Naive thymus-derived CD4-positive, alpha-beta T cell (primary cell): Measurements from ENCODE around the gene CNNM4. TPM values are rescaled to one million over a fixed set of nuclear protein-coding genes. Genes with fewer than 3 reads are reported as not detected.

Experiments
- ATAC-seq: fragments of 150-1000 bp; cut with Tn5 transposase; 2 replicates; pipeline ENCODE4 v1.10.0; 2021; ENCODE audit warnings: mild to moderate bottlenecking, moderate library complexity
- CTCF ChIA-PET: fragments of 350-600 bp; sonication (Branson Sonifier 250); formaldehyde crosslinking; loops from one replicate; lab custom pipeline; 2021; ENCODE audit warnings: antibody characterized with exemption; lab: Charles Lee
- POLR2A ChIA-PET: fragments of 350-600 bp; sonication (Branson Sonifier 250); formaldehyde crosslinking; loops from one replicate; lab custom pipeline; 2021; ENCODE audit warnings: antibody characterized with exemption, inconsistent platforms; lab: Charles Lee
- DNase-seq, 9 donors: peaks; one replicate each; pipeline versions ENCODE4 v3.0.0 to v3.0.0-alpha.2; 2020 to 2022; ENCODE audit warnings: mixed read lengths in 1 of 9
- H3K27ac ChIP-seq: one replicate; pipeline ENCODE4 v1.7.0; 2013; ENCODE audit warnings: mild to moderate bottlenecking, low read depth, low read length, moderate library complexity
- H3K27me3 ChIP-seq, 2 donors: one replicate each; pipeline ENCODE4 v1.7.0; 2013; ENCODE audit warnings: low read length in 2 of 2, mild to moderate bottlenecking in 2 of 2, moderate library complexity in 2 of 2; ENCODE audit not compliant: control insufficient read depth in 2 of 2, insufficient read depth in 2 of 2
- H3K36me3 ChIP-seq, 3 experiments: 1 replicate in 2 of 3; 2 replicates in 1 of 3; pipeline ENCODE4 v1.7.0; 2013; ENCODE audit warnings: low read length in 3 of 3, mild to moderate bottlenecking in 3 of 3, moderate library complexity in 1 of 3; ENCODE audit not compliant: insufficient read depth in 3 of 3, control insufficient read depth in 2 of 3
- H3K4me1 ChIP-seq, 2 donors: one replicate each; pipeline ENCODE4 v1.7.0; 2013; ENCODE audit warnings: low read length in 2 of 2, mild to moderate bottlenecking in 2 of 2, moderate library complexity in 1 of 2; ENCODE audit not compliant: control insufficient read depth in 2 of 2, insufficient read depth in 2 of 2
- H3K4me3 ChIP-seq: 2 replicates; pipeline ENCODE4 v1.7.0; 2013; ENCODE audit warnings: mild to moderate bottlenecking, low read length
- H3K9me3 ChIP-seq, 3 experiments: 1 replicate in 2 of 3; 2 replicates in 1 of 3; pipeline ENCODE4 v1.7.0; 2013; ENCODE audit warnings: low read length in 3 of 3; ENCODE audit not compliant: control insufficient read depth in 2 of 3
- H3K27ac Mint-ChIP-seq, 9 donors: one replicate each; pipeline ENCODE4 v1.8.0; 2020 to 2022; ENCODE audit warnings: mixed read lengths in 9 of 9, mild to moderate bottlenecking in 8 of 9, moderate library complexity in 5 of 9, inconsistent platforms in 2 of 9
- H3K27me3 Mint-ChIP-seq, 5 donors: one replicate each; pipeline ENCODE4 v1.8.0; 2021 to 2022; ENCODE audit warnings: mixed read lengths in 5 of 5, mild to moderate bottlenecking in 1 of 5
- H3K36me3 Mint-ChIP-seq, 5 donors: one replicate each; pipeline ENCODE4 v1.8.0; 2020 to 2022; ENCODE audit warnings: mixed read lengths in 5 of 5, mild to moderate bottlenecking in 3 of 5, inconsistent platforms in 1 of 5
- H3K4me1 Mint-ChIP-seq, 7 donors: one replicate each; pipeline ENCODE4 v1.8.0; 2020 to 2022; ENCODE audit warnings: mixed read lengths in 7 of 7, mild to moderate bottlenecking in 3 of 7, inconsistent platforms in 1 of 7
- H3K4me3 Mint-ChIP-seq, 10 donors: one replicate each; pipeline ENCODE4 v1.8.0; 2020 to 2022; ENCODE audit warnings: mild to moderate bottlenecking in 10 of 10, mixed read lengths in 10 of 10, moderate library complexity in 6 of 10, inconsistent platforms in 2 of 10
- H3K9me3 Mint-ChIP-seq, 11 donors: one replicate each; pipeline ENCODE4 v1.8.0; 2020 to 2022; ENCODE audit warnings: mixed read lengths in 11 of 11, mild to moderate bottlenecking in 4 of 11, inconsistent platforms in 1 of 11, moderate library complexity in 1 of 11
- intact Hi-C, 2 donors: fragments of 100-400 bp; cut with micrococcal nuclease; formaldehyde crosslinking; loops; one replicate each; pipeline ENCODE4 v1.15.1; 2023
- polyA plus RNA-seq, 2 donors: library from polyadenylated mRNA; unstranded; fragments of 300-500 nt; fragmentation: Illumina TruSeq; gene quantifications; one replicate each; pipeline ENCODE4 v1.2.3, GENCODE V29; 2021
- total RNA-seq, 6 experiments: library from RNA in 5 of 6; stranded (reverse) in 5 of 6; gene quantifications; 1 replicate in 5 of 6; 2 replicates in 1 of 6; pipeline ENCODE4 v1.2.3 and lab custom pipeline; 2021 to 2026

The CNNM4 gene
- total and polyA plus RNA-seq, 7 experiments from 2014 or later = 1.4 to 9.5 (median 5.1) TPM

GRCh38 chr2:96837575-96837974, 76.9 kb downstream of the CNNM4 start:
- peaks cover 12 to 16% of the 10 kb centered on the region in 2 donors for H3K4me1 ChIP-seq
- Mint-ChIP-seq H3K27ac (peak overlapping the region in 3 of 9 donors; percentile 10 to 56 (median 28)), H3K36me3 (peaks cover 0 to 9% (median 0%) of the 10 kb centered on the region in 5 donors), H3K27me3 (no peaks in the 10 kb centered on the region), H3K4me1 (peaks cover 0 to 23% (median 13%) of the 10 kb centered on the region in 7 donors), H3K9me3 (peaks cover 0 to 2% (median 0%) of the 10 kb centered on the region in 11 donors), H3K4me3 (no peak overlapping the region)
- no peak overlapping the region for H3K4me3 ChIP-seq
- ChIA-PET CTCF (no interaction called here), POLR2A (interaction anchor here (0.6 to 4.4 kb wide), 4 partner anchors 15 to 87 kb away, joined by 3 to 48 read pairs (median 5); partner anchors contain the start of genes ANKRD39 and CNNM3)
- no peak for DNase-seq
- H3K9me3 ChIP-seq = no peaks in the 10 kb centered on the region
- no peak for ATAC-seq
- H3K27me3 ChIP-seq = no peaks in the 10 kb centered on the region
- intact Hi-C loops = no loop called here
- peaks cover 0 to 18% (median 0%) of the 10 kb centered on the region in 3 experiments for H3K36me3 ChIP-seq
- no peak overlapping the region for H3K27ac ChIP-seq

GRCh38 chr2:96838345-96839292, 77.9 kb downstream of the CNNM4 start:
- no peak for DNase-seq
- peak overlapping the region; percentile 53 for H3K27ac ChIP-seq
- H3K9me3 ChIP-seq = no peaks in the 10 kb centered on the region
- ChIA-PET CTCF (interaction anchor here (1.2 to 1.6 kb wide), 2 partner anchors 19 to 22 kb away, joined by 3 to 5 read pairs; partner anchors contain the start of genes ANKRD39 and CNNM3), POLR2A (interaction anchor here (1.3 to 4.4 kb wide), 5 partner anchors 19 to 86 kb away, joined by 5 to 48 read pairs (median 10); partner anchors contain the start of genes ANKRD39 and CNNM3)
- H3K4me1 ChIP-seq = peaks cover 12 to 16% of the 10 kb centered on the region in 2 donors
- peaks cover 0 to 7% (median 0%) of the 10 kb centered on the region in 3 experiments for H3K36me3 ChIP-seq
- no peaks in the 10 kb centered on the region for H3K27me3 ChIP-seq
- Mint-ChIP-seq H3K36me3 (peaks cover 0 to 9% (median 0%) of the 10 kb centered on the region in 5 donors), H3K4me1 (peaks cover 0 to 29% (median 18%) of the 10 kb centered on the region in 7 donors), H3K27me3 (no peaks in the 10 kb centered on the region), H3K4me3 (peak overlapping the region; percentile 48 to 84 (median 73)), H3K9me3 (peaks cover 0 to 2% (median 0%) of the 10 kb centered on the region in 11 donors), H3K27ac (peak overlapping the region; percentile 34 to 92 (median 83))
- peak overlapping the region; percentile 56 for H3K4me3 ChIP-seq
- no peak for ATAC-seq
- intact Hi-C loops = loop anchor here (1.0 to 2.0 kb wide), 3 partner anchors 20 to 22 kb away; partner anchors contain the start of genes CNNM3 (in 2 of the 2) and ANKRD39 (in 1 of the 2)

GRCh38 chr2:96839293-96839874, 78.7 kb downstream of the CNNM4 start:
- H3K4me1 Mint-ChIP-seq = peaks cover 0 to 30% (median 18%) of the 10 kb centered on the region in 7 donors

GRCh38 chr2:96839875-96840850, 79.5 kb downstream of the CNNM4 start:
- ChIA-PET POLR2A (interaction anchor here (0.6 to 4.4 kb wide), 9 partner anchors 9 to 112 kb away, joined by 3 to 48 read pairs (median 3); partner anchors contain the start of genes ANKRD39 and CNNM3), CTCF (interaction anchor here (1.1 to 1.6 kb wide), 3 partner anchors 17 to 111 kb away, joined by 3 to 5 read pairs (median 5); partner anchors contain the start of genes ANKRD39 and CNNM3)
- peaks cover 0 to 30% (median 18%) of the 10 kb centered on the region in 7 donors for H3K4me1 Mint-ChIP-seq
- Histone ChIP-seq H3K4me1 (peaks cover 12 to 16% of the 10 kb centered on the region in 2 donors), H3K27ac (peak overlapping the region; percentile 22), H3K4me3 (peak overlapping the region; percentile 56), H3K36me3 (peaks cover 0 to 1% (median 0%) of the 10 kb centered on the region in 3 experiments), H3K27me3 (no peaks in the 10 kb centered on the region), H3K9me3 (no peaks in the 10 kb centered on the region)
- peak overlapping the region in 8 of 9 donors; percentile 28 to 85 (median 56) for H3K27ac Mint-ChIP-seq
- H3K4me3 Mint-ChIP-seq = peak overlapping the region; percentile 36 to 83 (median 51)
- H3K9me3 Mint-ChIP-seq = peaks cover 0 to 3% (median 0%) of the 10 kb centered on the region in 11 donors
- intact Hi-C loops = loop anchor here (1.0 to 2.0 kb wide), 3 partner anchors 18 to 24 kb away; partner anchors contain the start of genes CNNM3 (in 2 of the 2) and ANKRD39 (in 1 of the 2)
- ATAC-seq (no peak), DNase-seq (no peak)
- no peaks in the 10 kb centered on the region for H3K27me3 Mint-ChIP-seq
- peaks cover 0 to 9% (median 0%) of the 10 kb centered on the region in 5 donors for H3K36me3 Mint-ChIP-seq

More at GRCh38 chr2:96839293-96839874, 78.7 kb downstream of the CNNM4 start:
- H3K9me3 ChIP-seq = no peaks in the 10 kb centered on the region
- peaks cover 12 to 16% of the 10 kb centered on the region in 2 donors for H3K4me1 ChIP-seq
- Mint-ChIP-seq H3K9me3 (peaks cover 0 to 3% (median 0%) of the 10 kb centered on the region in 11 donors), H3K27ac (peak overlapping the region; percentile 34 to 92 (median 83)), H3K4me3 (peak overlapping the region; percentile 48 to 84 (median 73)), H3K36me3 (peaks cover 0 to 9% (median 0%) of the 10 kb centered on the region in 5 donors), H3K27me3 (no peaks in the 10 kb centered on the region)
- peaks cover 0 to 4% (median 0%) of the 10 kb centered on the region in 3 experiments for H3K36me3 ChIP-seq
- DNase-seq (peak; percentile 69 to 84 (median 80)), ATAC-seq (peak; percentile 98)
- ChIA-PET POLR2A (interaction anchor here (0.6 to 4.4 kb wide), 10 partner anchors 9 to 113 kb away, joined by 3 to 48 read pairs (median 4); partner anchors contain the start of genes ANKRD39 and CNNM3), CTCF (interaction anchor here (1.2 to 1.6 kb wide), 2 partner anchors 18 to 23 kb away, joined by 3 to 5 read pairs; partner anchors contain the start of genes ANKRD39 and CNNM3)
- H3K27me3 ChIP-seq = no peaks in the 10 kb centered on the region
- H3K27ac ChIP-seq = peak overlapping the region; percentile 53
- intact Hi-C loops = loop anchor here (1.0 to 2.0 kb wide), 3 partner anchors 19 to 23 kb away; partner anchors contain the start of genes CNNM3 (in 2 of the 2) and ANKRD39 (in 1 of the 2)
- peak overlapping the region; percentile 56 for H3K4me3 ChIP-seq

GRCh38 chr2:96841701-96842495, 81.2 kb downstream of the CNNM4 start:
- Histone ChIP-seq H3K27me3 (no peaks in the 10 kb centered on the region), H3K36me3 (peaks cover 0 to 8% (median 0%) of the 10 kb centered on the region in 3 experiments), H3K27ac (no peak overlapping the region), H3K9me3 (no peaks in the 10 kb centered on the region), H3K4me3 (no peak overlapping the region), H3K4me1 (peaks cover 12 to 16% of the 10 kb centered on the region in 2 donors)
- H3K4me1 Mint-ChIP-seq = peaks cover 0 to 30% (median 18%) of the 10 kb centered on the region in 7 donors
- no peak for ATAC-seq
- H3K9me3 Mint-ChIP-seq = peaks cover 0 to 3% (median 0%) of the 10 kb centered on the region in 11 donors
- H3K4me3 Mint-ChIP-seq = no peak overlapping the region
- intact Hi-C loops = no loop called here
- ChIA-PET CTCF (no interaction called here), POLR2A (interaction anchor here (1.1 kb wide), 1 partner anchor 16 kb away, joined by 4 read pairs; the partner anchor contains the start of gene ANKRD39)
- H3K36me3 Mint-ChIP-seq = peaks cover 0 to 8% (median 0%) of the 10 kb centered on the region in 5 donors
- H3K27me3 Mint-ChIP-seq = no peaks in the 10 kb centered on the region
- no peak for DNase-seq
- H3K27ac Mint-ChIP-seq = peak overlapping the region in 4 of 9 donors; percentile 48 to 66 (median 62)
